ENCODE data around the gene CRISPLD2. TPM values are rescaled to one million over a fixed set of nuclear protein-coding genes. Genes with fewer than 3 reads are reported as not detected.

Gene CRISPLD2
- total RNA-seq, 2 donors from 2014 or later: 27.5 to 129 TPM

- H3K27ac ChIP-seq: peak overlapping the region in 3 of 4 donors; percentile 13 to 52 (median 29)
These were observed 6.2 kb downstream of the CRISPLD2 start for GRCh38 chr16:84825896-84826557.

GRCh38 chr16:84826558-84826941 is 6.8 kb downstream of the CRISPLD2 start:
- no peaks in the 10 kb centered on the region for H3K27me3 ChIP-seq
- 81% methylated on average over 8 to 13 of the region's 13 CpGs for WGBS, 2 donors
- peak overlapping the region in 3 of 4 donors; percentile 13 to 52 (median 29) for H3K27ac ChIP-seq
- intact Hi-C loops (cut with DNase I): no loop called here
- no peak overlapping the region for H3K4me3 ChIP-seq
- no peaks in the 10 kb centered on the region for H3K4me1 ChIP-seq
- TF ChIP-seq CTCF (IDR thresholded peaks at IDR 0.05): no peak
- TF ChIP-seq POLR2A (IDR thresholded peaks at IDR 0.05): peak in 1 of 3 donors; percentile 8
- no peaks in the 10 kb centered on the region for H3K9me3 ChIP-seq
- H3K36me3 ChIP-seq (replicated peaks in 1 of 2; ENCODE audit: insufficient read depth in 1 of 2, low read depth in 2 of 2): no peaks in the 10 kb centered on the region
- DNase-seq (peak in 1 of 4 donors; percentile 44), ATAC-seq (no peak)

More at GRCh38 chr16:84825896-84826557, 6.2 kb downstream of the CRISPLD2 start:
- WGBS, 2 donors: 74 to 82% methylated on average over 6 to 8 of the region's 8 CpGs
- Histone ChIP-seq H3K9me3 (no peaks in the 10 kb centered on the region), H3K27me3 (no peaks in the 10 kb centered on the region), H3K36me3 (replicated peaks in 1 of 2; ENCODE audit: insufficient read depth in 1 of 2, low read depth in 2 of 2) (no peaks in the 10 kb centered on the region), H3K4me3 (no peak overlapping the region), H3K4me1 (no peaks in the 10 kb centered on the region)
- TF ChIP-seq POLR2A (IDR thresholded peaks at IDR 0.05) (no peak), CTCF (IDR thresholded peaks at IDR 0.05) (no peak)
- intact Hi-C loops (cut with DNase I): no loop called here
- ATAC-seq (no peak), DNase-seq (no peak)

- H3K4me1 ChIP-seq: no peaks in the 10 kb centered on the region
- DNase-seq (peak in 1 of 4 donors; percentile 53), ATAC-seq (no peak)
- no peaks in the 10 kb centered on the region for H3K36me3 ChIP-seq (replicated peaks in 1 of 2; ENCODE audit: insufficient read depth in 1 of 2, low read depth in 2 of 2)
- H3K4me3 ChIP-seq: no peak overlapping the region
- H3K27me3 ChIP-seq: no peaks in the 10 kb centered on the region
- TF ChIP-seq POLR2A (IDR thresholded peaks at IDR 0.05) (no peak), CTCF (IDR thresholded peaks at IDR 0.05) (no peak)
- H3K9me3 ChIP-seq: no peaks in the 10 kb centered on the region
- H3K27ac ChIP-seq: peak overlapping the region in 2 of 4 donors; percentile 15 to 36
- WGBS, 2 donors: 73 to 86% methylated on average over 13 to 16 of the region's 16 CpGs
- intact Hi-C loops (cut with DNase I): no loop called here
These were observed 7.4 kb downstream of the CRISPLD2 start for GRCh38 chr16:84827131-84827574.

- DNase-seq (no peak), ATAC-seq (no peak)
- Histone ChIP-seq H3K4me3 (no peak overlapping the region), H3K9me3 (no peaks in the 10 kb centered on the region), H3K27me3 (no peaks in the 10 kb centered on the region), H3K4me1 (no peaks in the 10 kb centered on the region), H3K27ac (no peak overlapping the region), H3K36me3 (replicated peaks in 1 of 2; ENCODE audit: insufficient read depth in 1 of 2, low read depth in 2 of 2) (no peaks in the 10 kb centered on the region)
- intact Hi-C loops (cut with DNase I): no loop called here
- WGBS, 2 donors: 63 to 69% methylated on average over 14 to 15 of the region's 15 CpGs
- TF ChIP-seq POLR2A (IDR thresholded peaks at IDR 0.05): no peak
- TF ChIP-seq CTCF (IDR thresholded peaks at IDR 0.05): no peak
These were observed 8.1 kb downstream of the CRISPLD2 start for GRCh38 chr16:84827897-84828296.

GRCh38 chr16:84828322-84828721 is 8.5 kb downstream of the CRISPLD2 start:
- intact Hi-C loops (cut with DNase I): no loop called here
- Histone ChIP-seq H3K27me3 (no peaks in the 10 kb centered on the region), H3K36me3 (replicated peaks in 1 of 2; ENCODE audit: insufficient read depth in 1 of 2, low read depth in 2 of 2) (no peaks in the 10 kb centered on the region), H3K4me3 (no peak overlapping the region), H3K4me1 (no peaks in the 10 kb centered on the region), H3K9me3 (no peaks in the 10 kb centered on the region), H3K27ac (no peak overlapping the region)
- DNase-seq (no peak), ATAC-seq (no peak)
- 67 to 71% methylated on average over 5 of the region's 5 CpGs for WGBS, 2 donors
- TF ChIP-seq POLR2A (IDR thresholded peaks at IDR 0.05): no peak
- TF ChIP-seq CTCF (IDR thresholded peaks at IDR 0.05): no peak

Data from body of pancreas (tissue), 4 donors.